GM10847 (cell line): ENCODE data around the gene TRIM71.

ENCODE experiments used
- POLR2A ChIP-seq: IDR thresholded peaks from 2 replicates; pipeline ENCODE4 v1.6.1; 2011; ENCODE audit not compliant: insufficient read length; ENCODE audit errors: extremely low read depth

Gene TRIM71

GRCh38 chr3:32871273-32871672 is 53.5 kb downstream of the TRIM71 start:
- no peak for TF ChIP-seq POLR2A

- TF ChIP-seq POLR2A: no peak
These were observed 54.9 kb downstream of the TRIM71 start for GRCh38 chr3:32872487-32873382.

GRCh38 chr3:32873531-32874130 is 55.8 kb downstream of the TRIM71 start:
- no peak for TF ChIP-seq POLR2A

GRCh38 chr3:32876920-32877319 is 59.1 kb downstream of the TRIM71 start:
- no peak for TF ChIP-seq POLR2A

GRCh38 chr3:32877598-32877997 is 59.8 kb downstream of the TRIM71 start:
- TF ChIP-seq POLR2A: no peak

- TF ChIP-seq POLR2A: no peak
These were observed 62.4 kb downstream of the TRIM71 start for GRCh38 chr3:32880225-32880624.

GRCh38 chr3:32881624-32882023 is 63.8 kb downstream of the TRIM71 start:
- no peak for TF ChIP-seq POLR2A

- no peak for TF ChIP-seq POLR2A
These were observed 64.4 kb downstream of the TRIM71 start for GRCh38 chr3:32882189-32882588.

GRCh38 chr3:32882603-32883025 is 64.8 kb downstream of the TRIM71 start:
- no peak for TF ChIP-seq POLR2A

- TF ChIP-seq POLR2A: no peak
These were observed 66.0 kb downstream of the TRIM71 start for GRCh38 chr3:32883817-32884216.

GRCh38 chr3:32884591-32884990 is 66.8 kb downstream of the TRIM71 start:
- TF ChIP-seq POLR2A: no peak

GRCh38 chr3:32885283-32885901 is 67.6 kb downstream of the TRIM71 start:
- TF ChIP-seq POLR2A: no peak

GRCh38 chr3:32886296-32886695 is 68.5 kb downstream of the TRIM71 start:
- no peak for TF ChIP-seq POLR2A

- TF ChIP-seq POLR2A: no peak
These were observed 69.1 kb downstream of the TRIM71 start for GRCh38 chr3:32886911-32887310.

- no peak for TF ChIP-seq POLR2A
These were observed 70.9 kb downstream of the TRIM71 start for GRCh38 chr3:32888739-32889138.
